ENCODE measurements around the gene NKAIN4.

NKAIN4 gene

DNA sequence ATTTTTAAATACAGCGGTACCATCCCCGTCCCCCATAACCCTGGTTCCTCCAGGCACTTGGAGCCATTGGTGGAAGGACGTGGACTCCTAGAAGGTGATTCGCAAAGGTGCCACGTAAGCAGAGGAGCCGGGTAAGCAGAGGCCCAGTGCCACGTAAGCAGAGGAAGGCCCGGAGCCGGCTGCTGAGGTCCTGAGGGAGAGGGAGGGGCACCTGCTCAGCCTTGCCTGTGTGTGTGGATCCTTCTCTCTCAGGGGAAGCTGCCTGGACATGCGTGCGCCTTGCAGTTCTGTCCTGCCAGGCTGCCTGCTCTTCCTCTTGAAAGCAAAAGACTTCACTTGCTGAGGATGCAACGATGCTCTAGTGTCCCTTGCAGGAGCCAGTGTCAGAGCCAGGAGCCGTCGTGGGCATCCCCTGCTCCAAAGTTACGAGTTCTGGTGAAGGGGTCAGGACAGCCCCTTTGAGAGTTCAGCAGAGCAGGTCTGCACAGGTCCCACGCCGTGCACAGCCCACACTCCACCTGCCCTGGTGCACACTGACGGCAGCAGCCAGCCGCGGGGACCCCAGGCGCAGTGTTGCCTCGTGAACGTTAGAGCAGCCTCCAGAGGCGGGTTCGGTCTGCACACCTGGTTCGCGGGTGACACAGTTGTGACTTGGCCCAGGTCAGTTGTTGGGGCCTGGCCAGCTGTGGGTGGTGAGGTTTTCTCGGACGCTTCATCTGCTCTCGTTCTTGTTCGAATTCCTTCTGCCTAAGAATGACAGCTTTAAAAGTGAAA lies 1.9 kb upstream of the NKAIN4 start:
- Mint-ChIP-seq H3K36me3 (ENCODE audit: low read depth) (peaks cover 9% of the 10 kb centered on the region), H3K9me3 (peaks cover 9% of the 10 kb centered on the region), H3K4me3 (no peak overlapping the region), H3K4me1 (peaks cover 75% of the 10 kb centered on the region), H3K27me3 (ENCODE audit: low read depth, poor library complexity) (peaks cover 58% of the 10 kb centered on the region), H3K27ac (no peak overlapping the region)
- no peak for DNase-seq
- TF ChIP-seq, protein P1, sequence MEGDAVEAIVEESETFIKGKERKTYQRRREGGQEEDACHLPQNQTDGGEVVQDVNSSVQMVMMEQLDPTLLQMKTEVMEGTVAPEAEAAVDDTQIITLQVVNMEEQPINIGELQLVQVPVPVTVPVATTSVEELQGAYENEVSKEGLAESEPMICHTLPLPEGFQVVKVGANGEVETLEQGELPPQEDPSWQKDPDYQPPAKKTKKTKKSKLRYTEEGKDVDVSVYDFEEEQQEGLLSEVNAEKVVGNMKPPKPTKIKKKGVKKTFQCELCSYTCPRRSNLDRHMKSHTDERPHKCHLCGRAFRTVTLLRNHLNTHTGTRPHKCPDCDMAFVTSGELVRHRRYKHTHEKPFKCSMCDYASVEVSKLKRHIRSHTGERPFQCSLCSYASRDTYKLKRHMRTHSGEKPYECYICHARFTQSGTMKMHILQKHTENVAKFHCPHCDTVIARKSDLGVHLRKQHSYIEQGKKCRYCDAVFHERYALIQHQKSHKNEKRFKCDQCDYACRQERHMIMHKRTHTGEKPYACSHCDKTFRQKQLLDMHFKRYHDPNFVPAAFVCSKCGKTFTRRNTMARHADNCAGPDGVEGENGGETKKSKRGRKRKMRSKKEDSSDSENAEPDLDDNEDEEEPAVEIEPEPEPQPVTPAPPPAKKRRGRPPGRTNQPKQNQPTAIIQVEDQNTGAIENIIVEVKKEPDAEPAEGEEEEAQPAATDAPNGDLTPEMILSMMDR (IDR thresholded peaks at IDR 0.05): no peak

DNA sequence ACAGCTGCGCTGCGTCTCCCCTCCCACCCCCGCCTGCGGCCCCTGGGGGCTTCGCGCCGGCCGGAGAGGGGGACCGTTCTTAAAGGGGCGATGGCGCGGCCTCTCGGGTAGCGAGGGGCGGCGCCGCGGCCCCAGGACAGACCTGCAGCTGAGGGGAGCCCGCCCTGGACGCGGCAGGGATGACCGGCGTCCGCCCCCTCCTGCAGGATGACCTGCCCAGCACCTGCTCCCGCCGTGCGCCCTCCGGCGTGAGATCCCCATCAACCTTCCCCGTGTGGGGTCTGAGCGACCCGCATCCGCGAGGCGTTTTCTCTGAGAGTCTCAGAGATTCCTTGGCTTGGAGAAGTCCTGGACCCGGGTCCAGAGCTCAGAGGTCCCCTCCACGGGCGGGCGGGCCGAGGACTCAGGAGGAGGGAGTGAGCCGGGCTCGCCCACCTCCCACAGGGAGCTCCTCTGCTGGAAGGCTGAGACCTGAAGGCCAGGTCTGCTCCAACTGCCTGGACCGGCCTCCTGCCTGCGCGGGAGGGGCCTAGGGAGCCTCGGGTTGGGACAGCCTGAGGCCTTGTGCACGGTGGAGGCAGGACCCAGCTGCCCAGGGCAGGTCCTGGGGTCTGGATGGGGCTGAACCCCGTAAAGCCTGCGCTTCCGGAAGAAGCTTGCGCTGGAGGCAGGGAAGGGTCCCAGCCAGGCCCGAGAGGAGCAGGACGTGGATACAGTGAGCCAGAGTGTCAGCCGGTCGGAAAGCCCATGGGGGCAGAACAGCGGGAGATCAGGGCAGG lies 532 bp upstream of the NKAIN4 start:
- Mint-ChIP-seq H3K4me1 (peaks cover 69% of the 10 kb centered on the region), H3K9me3 (peaks cover 17% of the 10 kb centered on the region), H3K36me3 (ENCODE audit: low read depth) (peaks cover 12% of the 10 kb centered on the region), H3K27ac (no peak overlapping the region), H3K27me3 (ENCODE audit: low read depth, poor library complexity) (peaks cover 59% of the 10 kb centered on the region), H3K4me3 (peak overlapping the region; percentile 78)
- peak; percentile 63 for DNase-seq
- TF ChIP-seq, protein P1 (IDR thresholded peaks at IDR 0.05): no peak

DNA sequence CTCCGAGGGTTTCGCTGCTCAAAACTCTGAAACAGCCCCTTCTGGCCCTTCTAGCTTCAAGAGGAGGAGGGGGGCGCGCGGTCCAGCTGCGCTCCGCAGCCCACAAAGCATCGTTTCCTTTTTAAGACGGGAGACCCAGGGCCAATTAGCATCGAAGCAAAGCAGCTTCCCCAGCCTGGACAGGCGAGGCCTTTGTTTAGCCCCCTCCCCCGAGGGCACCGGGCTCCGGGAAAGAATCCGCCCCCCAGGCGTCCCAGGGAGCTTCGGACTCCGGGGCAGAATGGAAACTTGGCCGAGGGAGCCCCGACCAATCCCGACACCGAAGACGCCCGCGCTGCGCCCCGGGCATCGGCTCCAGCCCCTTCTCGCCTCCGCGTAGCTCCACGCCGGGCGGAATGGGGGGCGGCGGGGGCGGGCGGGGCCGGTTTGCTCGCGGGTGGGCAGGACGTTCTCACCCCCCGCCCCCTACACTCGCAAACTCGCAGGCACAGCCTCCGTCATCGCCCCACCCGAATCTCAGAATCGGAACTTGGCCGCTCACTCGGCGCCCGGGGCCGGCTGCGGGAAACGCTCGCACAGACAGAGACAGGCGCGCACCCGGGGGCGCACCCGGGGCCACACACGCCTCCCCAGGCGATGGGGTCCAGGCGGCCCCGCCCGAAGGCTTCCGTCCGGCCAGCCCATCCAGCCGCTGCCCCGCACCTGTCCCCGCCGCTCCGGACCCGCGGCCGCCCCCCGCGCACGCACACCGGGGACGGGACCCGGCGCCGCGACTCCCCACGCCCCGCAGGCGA lies 628 bp downstream of the NKAIN4 start:
- peaks cover 70% of the 10 kb centered on the region for H3K4me1 Mint-ChIP-seq
- no peak overlapping the region for H3K27ac Mint-ChIP-seq
- H3K36me3 Mint-ChIP-seq (ENCODE audit: low read depth): peaks cover 23% of the 10 kb centered on the region
- peak overlapping the region; percentile 74 for H3K4me3 Mint-ChIP-seq
- H3K9me3 Mint-ChIP-seq: peaks cover 26% of the 10 kb centered on the region
- peaks cover 62% of the 10 kb centered on the region for H3K27me3 Mint-ChIP-seq (ENCODE audit: low read depth, poor library complexity)
- DNase-seq: peak; percentile 59
- TF ChIP-seq, protein P1 (IDR thresholded peaks at IDR 0.05): no peak

DNA sequence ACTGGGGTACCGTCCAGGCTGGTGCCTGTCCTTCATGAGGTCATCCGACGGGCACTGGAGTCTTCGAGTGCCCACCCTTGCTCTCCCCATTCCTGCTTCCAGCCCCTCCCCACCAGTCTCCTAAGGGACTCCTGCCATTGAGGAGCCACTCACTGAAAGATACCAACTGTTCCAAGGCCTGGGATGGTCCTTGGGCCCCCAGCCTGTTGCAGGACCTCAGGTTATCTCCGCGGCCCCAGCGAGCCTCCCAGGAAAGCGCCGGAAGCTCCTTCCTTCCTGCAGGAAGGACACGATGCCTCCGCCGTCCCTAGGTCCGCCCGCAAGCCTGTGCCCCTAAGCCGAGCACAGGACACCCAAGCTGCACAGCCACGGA lies 1.2 kb downstream of the NKAIN4 start:
- Mint-ChIP-seq H3K27me3 (ENCODE audit: low read depth, poor library complexity) (peaks cover 65% of the 10 kb centered on the region), H3K9me3 (peaks cover 28% of the 10 kb centered on the region), H3K36me3 (ENCODE audit: low read depth) (peaks cover 26% of the 10 kb centered on the region), H3K4me3 (peak overlapping the region; percentile 74), H3K27ac (peak overlapping the region; percentile 36), H3K4me1 (peaks cover 71% of the 10 kb centered on the region)
- TF ChIP-seq, protein P1 (IDR thresholded peaks at IDR 0.05): no peak
- DNase-seq: no peak

DNA sequence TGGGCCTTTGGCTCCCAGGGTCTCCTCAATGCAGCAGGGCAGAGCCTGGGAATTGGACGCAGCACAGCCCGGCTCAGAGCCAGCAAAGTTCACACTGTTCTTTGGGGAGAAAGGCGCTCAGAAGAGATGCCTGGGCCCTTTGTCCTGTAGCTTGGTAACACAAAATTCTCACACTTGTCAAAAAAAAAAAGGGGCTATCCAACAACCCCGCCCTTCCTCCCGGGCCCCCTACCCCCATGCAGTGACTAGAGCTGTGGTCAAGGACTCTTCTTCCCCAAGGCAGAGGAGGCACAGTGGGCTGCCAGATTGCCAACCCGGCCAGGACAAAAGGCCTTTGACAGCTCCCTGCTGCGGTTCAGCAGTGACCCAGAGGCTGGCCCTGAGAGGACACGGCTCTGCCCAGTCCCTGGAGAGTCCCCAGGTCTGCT lies 2.0 kb downstream of the NKAIN4 start:
- H3K27me3 Mint-ChIP-seq (ENCODE audit: low read depth, poor library complexity): peaks cover 62% of the 10 kb centered on the region
- no peak for DNase-seq
- H3K9me3 Mint-ChIP-seq: peaks cover 28% of the 10 kb centered on the region
- H3K4me3 Mint-ChIP-seq: peak overlapping the region; percentile 74
- H3K27ac Mint-ChIP-seq: no peak overlapping the region
- peaks cover 65% of the 10 kb centered on the region for H3K4me1 Mint-ChIP-seq
- TF ChIP-seq, protein P1 (IDR thresholded peaks at IDR 0.05): no peak
- peaks cover 25% of the 10 kb centered on the region for H3K36me3 Mint-ChIP-seq (ENCODE audit: low read depth)

Measured in nephron progenitor cell (in vitro differentiated cells).